H4 (cell line): ENCODE results near the gene FFAR1. TPM values are rescaled to one million over a fixed set of nuclear protein-coding genes. Genes with fewer than 3 reads are reported as not detected.

Source experiments
- DNase-seq: peaks from one replicate; pipeline ENCODE4 v3.0.0-alpha.2; 2015; ENCODE audit warnings: low spot score
- total RNA-seq: library from RNA; depleted of rRNA; stranded (reverse); fragments of >200 nt; shearing (Covaris generic); gene quantifications from 2 replicates; pipeline ENCODE4 v1.2.3, GENCODE V29; 2014; rRNA removed

The FFAR1 gene, protein sequence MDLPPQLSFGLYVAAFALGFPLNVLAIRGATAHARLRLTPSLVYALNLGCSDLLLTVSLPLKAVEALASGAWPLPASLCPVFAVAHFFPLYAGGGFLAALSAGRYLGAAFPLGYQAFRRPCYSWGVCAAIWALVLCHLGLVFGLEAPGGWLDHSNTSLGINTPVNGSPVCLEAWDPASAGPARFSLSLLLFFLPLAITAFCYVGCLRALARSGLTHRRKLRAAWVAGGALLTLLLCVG (N-terminal part only)
- not detected in 2 replicates for total RNA-seq

DNA sequence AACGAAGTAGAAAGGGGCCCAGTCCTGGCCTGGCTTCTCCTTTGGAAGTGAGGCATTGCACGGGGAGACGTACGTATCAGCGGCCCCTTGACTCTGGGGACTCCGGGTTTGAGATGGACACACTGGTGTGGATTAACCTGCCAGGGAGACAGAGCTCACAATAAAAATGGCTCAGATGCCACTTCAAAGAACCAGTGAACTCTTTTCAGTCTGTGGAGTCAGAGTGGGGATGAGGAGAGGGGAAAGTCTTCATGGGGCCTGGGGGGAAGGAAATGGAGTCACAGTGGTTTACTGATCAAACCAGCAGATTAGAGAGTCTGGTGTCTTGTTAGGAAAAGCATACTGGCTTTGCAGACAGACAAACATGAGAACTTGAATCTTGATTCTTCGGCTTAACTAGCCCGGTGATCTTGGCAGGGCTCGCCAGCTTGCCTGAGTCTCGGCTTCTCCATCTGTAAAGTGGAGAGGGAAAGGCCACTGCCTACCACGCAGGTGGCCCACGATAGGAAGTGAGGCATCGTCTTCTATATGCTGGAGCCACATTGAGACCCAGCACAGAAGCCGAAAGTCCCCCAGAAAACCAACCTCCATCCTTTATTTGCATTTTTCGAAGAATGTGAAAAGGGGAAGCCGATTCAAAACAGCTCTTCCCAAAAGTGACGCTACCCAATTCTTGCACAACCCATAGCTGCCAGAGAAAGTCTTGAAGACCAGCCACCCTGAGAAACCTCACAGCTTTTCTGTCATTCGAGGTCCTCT lies at the start of gene FFAR1:
TSS of gene FFAR1 (plus strand) at position 732 of the 759 bp plus-strand sequence. CDS start 3,650 bp downstream, outside the sequence.
- peak; percentile 4 for DNase-seq

DNA sequence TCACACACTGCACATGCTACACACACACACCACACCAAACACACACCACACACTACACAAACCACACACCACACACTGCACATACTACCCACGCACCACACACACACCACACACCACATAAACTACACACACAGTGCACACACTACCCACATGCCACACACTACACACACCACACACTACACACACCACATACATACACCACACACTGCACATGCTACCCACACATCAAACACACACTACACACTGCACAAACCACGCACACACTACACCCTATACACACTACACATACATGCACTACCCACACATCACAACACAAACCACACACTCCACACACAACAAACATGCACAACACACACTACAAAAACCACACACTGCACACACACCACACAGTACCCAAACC lies 49.8 kb upstream of the FFAR1 start:
- DNase-seq, result no peak

DNA sequence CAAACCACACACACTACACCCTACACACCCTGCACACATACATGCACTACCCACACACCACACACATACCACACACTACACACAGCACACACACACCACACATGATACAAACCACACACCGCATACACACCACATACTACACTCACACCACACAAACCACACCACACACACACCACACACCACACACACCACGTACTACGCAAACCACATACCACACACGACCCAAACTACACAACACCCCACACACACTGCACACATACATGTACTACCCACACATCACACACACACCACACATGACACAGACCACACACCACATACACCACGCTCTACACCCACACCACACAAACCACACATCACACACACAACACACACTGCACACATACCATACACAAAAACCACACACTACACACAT lies 49.1 kb upstream of the FFAR1 start:
- no peak for DNase-seq

DNA sequence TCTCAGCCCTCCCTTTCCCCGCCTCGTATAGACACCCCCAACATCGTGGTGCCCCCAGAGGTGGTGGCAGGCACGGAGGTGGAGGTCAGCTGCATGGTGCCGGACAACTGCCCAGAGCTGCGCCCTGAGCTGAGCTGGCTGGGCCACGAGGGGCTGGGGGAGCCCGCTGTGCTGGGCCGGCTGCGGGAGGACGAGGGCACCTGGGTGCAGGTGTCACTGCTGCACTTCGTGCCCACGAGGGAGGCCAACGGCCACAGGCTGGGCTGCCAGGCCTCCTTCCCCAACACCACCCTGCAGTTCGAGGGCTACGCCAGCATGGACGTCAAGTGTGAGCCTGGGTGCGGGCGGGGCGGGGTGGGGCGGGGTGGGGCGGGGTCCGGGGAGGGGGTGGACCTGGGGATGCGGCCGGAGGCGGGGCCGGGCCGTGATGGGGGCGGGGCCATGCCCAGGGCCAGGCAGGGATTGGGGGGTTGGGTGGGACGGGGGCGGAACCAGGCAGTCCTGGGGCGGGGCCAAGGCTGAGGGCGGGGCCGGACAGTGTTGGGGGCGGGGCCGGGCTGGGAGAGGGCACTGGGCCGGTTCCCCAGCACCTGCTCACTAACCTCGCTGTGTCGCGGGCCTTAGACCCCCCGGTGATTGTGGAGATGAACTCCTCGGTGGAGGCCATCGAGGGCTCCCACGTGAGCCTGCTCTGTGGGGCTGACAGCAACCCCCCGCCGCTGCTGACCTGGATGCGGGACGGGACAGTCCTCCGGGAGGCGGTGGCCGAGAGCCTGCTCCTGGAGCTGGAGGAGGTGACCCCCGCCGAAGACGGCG lies 48.0 kb upstream of the FFAR1 start:
- no peak for DNase-seq

DNA sequence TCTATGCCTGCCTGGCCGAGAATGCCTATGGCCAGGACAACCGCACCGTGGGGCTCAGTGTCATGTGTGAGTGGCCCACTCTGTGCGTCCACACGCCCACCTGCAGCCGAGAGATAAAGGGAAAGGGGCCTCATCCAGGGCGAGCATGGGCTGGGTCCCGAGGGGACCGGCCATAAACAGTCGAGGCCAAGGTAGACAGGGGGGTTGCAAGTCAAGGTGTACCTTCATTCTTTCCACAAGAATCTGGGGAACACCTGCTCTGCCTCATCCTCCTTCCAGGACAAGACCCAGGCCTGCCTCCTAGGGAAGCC lies 47.4 kb upstream of the FFAR1 start:
- DNase-seq, result no peak

DNA sequence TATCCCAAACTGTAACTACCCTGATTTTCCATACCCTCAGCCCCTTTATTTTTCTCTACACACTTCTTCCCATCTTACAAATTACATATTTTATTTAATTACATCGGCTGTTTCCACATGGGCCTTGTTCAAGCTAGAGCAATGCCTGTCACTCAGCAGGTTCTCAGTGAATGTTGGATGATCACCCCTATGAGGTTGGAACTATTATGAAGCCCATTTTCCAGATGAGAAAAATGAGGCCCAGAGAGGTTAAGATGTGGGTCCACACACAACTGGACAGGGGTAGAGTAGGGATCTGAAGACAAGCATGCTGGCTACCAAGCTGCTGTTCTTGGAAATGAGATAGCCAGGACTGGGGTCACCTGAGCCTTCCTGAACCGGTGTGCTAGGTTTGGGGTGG lies 45.7 kb upstream of the FFAR1 start:
- DNase-seq, result no peak

DNA sequence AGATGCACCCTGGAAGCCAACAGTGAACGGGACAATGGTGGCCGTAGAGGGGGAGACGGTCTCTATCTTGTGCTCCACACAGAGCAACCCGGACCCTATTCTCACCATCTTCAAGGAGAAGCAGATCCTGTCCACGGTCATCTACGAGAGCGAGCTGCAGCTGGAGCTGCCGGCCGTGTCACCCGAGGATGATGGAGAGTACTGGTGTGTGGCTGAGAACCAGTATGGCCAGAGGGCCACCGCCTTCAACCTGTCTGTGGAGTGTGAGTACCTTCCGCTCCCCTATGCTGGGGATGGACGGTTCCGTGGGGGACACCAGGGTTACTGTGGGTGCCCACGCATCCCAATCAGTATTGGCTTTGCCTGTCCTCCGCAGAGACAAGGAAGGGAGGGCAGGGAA lies 45.3 kb upstream of the FFAR1 start:
- DNase-seq, result no peak

DNA sequence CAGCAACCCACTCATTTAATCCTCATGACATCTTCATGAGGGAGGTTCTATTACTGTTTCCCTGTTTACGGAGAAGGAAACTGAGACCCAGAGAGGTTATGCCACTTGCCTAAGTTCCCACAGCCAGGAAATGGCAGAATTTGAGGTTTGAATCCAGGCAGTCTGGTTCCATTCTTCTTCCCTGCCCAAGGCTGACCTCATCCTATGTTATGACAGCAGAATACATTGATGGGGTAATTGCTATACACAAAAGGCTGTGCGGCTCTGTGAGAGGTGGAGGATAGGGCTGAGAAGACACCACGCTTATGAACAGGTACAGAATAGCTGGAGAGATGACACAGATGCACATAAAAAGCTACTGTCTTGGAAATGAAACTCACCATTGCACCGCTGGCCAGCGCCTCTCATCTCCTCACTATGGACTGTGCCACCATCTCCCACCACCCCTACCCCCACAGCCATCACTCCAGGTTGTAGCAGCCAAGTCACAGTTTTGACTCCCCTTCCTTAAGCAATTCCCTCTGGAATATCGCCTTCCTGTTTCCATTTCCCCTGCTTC lies 44.3 kb upstream of the FFAR1 start:
- DNase-seq, result no peak

DNA sequence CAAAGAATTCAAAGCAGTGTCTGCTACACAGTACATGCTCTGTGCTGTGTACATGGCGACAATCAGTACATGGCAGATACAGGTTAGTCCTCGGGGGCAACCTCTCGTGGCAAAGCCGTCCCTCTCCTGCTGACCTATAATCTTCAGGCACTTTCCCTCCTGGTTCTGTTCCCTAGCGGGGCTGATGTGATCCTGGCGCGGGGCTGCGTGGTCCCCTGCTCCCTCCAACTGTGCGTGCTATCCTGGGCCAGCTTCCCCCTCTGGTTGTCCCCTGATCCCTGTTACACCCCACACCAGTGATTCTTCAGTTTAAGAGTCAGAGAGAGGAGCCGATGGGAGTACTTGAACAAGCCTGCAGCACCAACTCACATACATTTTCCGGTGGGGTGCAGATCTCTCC lies 43.7 kb upstream of the FFAR1 start:
- DNase-seq, result no peak

DNA sequence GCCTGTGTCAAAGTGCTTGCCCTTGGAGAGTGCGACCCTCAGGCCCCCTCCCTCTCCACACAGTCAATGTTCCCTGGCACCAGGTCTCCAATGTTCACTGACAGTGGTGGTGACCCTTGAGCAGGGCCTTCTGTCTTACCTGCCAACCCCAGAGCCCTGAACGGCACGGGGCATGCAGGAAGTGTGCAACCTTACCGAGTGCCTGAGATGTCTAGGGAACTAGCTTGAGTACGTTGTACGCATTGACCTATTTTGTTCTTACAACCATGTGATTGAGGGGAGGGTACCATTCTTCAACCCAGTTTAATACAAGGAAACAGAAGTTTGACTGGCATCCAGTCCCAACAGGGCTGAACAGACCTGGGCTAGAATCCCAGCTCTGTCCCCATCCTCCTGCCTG lies 42.5 kb upstream of the FFAR1 start:
- no peak for DNase-seq

DNA sequence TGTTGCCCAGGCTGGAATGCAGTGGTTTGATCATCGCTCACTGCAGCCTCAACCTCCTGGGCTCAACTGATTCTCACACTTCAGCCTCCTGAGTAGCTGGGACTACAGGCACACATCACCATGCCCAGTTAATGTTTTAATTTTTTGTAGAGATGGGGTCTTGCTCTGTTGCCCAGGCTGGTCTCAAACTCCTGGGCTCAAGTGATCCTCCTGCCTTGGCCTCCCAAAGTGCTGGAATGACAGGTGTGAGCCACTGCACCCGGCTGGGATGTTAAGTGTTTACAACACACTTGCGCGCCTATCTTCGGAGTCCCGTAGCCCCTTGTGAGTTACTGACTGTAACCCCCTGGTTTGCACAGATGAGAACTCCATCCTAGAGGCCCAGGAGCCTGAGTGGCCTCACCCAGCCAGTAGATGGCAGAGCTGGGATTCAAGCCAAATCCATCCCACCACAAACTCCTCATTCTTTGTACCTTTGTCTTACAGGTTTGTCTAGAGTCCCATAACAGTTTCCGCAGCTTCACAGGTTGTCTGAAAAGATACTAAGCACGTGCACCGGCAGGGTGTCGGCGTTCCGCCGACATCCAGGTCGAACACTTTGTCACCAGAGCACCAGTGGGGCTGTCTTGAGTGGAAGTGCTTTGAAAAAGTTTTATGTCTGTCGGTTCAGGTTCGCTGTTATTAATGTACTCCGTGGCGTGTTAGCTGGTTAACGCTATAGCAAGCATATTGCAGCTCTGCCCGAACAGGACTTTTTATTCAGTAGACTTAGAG lies 41.0 kb upstream of the FFAR1 start:
- peak; percentile 57 for DNase-seq

DNA sequence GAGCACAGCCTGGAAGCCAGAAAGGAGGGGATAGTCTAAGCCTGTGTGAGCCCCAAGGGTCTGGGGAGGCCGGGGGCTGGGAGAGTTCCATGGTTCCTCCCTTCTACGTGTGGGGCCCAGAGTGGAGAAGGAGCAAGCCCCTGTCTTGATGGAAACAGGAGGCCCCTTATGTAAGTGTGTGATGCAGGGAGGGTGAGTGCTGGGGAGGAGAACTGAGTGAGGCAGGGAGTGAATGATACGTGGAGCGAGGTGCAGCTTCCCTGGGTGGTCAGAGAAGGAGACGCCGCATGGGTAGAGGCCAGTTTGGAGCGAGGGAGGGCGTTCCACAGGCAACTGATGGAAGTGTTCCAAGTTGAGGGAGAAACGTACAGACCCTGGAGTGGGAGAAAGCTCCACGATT lies 39.8 kb upstream of the FFAR1 start:
- no peak for DNase-seq

DNA sequence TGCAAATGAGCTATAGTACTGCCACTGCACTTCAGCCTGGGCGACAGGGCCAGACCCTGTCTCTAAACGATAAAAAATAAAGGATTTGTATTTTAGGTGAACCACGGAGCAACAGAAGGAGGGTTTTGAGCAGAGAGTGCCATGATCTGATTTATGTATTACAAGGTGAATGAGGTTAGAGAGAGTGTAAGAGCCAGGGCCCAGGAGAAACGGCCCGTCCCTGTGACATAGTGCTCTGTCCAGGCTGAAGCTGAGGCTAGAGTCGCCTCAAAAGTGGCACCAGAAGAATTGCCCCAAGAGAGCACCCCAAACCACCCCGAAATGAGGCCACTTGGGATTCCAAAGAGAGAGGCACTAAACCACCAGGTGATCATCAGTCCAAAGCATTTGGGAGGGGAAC lies 38.8 kb upstream of the FFAR1 start:
- DNase-seq, result no peak

DNA sequence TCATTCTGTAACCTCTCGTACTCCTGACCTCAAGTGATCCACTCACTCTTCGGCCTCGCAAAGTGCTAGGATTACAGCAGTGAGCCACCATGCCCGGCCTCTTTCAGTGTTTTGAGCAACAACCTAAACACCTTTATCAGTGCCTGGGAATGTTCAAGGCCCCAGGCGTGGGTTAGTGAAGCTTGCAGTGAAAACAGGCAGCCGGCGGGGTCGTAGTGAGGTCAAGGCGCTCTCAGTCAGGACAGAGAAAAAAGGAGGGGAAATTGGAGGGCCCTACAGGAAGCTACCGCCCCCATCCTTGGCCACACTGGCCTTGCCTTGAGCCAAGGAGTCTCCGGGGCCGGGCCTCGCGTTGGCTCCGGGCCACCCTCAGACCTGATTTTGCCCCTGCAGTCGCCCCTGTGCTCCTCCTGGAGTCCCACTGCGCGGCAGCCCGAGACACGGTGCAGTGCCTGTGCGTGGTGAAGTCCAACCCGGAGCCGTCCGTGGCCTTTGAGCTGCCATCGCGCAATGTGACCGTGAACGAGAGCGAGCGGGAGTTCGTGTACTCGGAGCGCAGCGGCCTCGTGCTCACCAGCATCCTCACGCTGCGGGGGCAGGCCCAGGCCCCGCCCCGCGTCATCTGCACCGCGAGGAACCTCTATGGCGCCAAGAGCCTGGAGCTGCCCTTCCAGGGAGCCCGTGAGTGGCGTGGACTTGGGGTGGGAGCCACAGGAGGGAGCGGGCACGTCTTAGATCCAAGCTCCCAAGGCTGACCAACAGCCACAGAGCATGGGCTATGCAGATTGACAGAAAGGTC lies 38.0 kb upstream of the FFAR1 start:
- DNase-seq, result peak; percentile 84

DNA sequence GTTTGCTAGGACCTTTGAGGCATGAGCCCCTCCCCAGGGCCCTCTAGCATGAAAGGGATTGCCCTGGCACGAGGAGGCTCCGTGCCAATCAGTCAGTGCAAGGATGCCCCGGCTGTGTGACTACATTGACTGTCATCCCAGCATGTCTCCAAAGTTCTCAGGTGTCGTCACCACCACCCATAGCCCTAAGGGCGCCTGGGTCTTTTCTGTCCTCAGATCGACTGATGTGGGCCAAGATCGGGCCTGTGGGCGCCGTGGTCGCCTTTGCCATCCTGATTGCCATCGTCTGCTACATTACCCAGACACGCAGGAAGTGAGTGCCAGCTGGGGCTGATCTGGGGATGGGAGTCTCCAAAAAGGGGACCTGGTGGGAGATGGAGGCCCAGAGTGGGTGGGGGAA lies 37.4 kb upstream of the FFAR1 start:
- DNase-seq, result no peak

DNA sequence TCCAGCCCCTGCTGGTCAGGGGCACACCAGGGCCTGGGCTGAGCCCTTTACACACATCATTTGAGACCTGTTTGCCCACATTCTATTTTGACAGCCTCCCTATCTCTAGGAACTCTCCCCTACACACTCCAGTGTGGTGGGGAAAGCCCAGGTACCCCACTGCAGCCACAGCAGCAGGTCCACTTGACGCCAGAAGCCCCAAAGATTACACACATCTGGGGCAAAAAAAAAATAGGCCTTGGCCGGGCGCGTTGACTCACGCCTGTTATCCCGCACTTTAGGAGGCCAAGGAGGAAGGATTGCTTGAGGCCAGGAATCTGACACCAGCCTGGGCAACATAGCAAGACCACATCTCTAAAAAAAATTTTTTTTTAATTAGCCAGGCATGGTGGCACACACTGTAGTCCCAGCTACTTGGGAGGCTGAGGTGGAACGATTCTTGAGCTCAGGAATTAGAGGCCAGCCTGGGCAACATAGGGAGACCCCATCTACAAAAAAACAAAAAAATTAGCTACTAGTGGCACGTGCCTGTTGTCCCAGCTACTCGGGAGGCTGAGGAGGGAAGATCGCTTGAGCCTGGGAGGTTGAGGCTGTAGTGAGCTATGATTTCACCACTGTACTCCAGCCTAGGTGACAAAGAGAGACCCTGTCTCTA lies 36.8 kb upstream of the FFAR1 start:
- DNase-seq, result no peak

DNA sequence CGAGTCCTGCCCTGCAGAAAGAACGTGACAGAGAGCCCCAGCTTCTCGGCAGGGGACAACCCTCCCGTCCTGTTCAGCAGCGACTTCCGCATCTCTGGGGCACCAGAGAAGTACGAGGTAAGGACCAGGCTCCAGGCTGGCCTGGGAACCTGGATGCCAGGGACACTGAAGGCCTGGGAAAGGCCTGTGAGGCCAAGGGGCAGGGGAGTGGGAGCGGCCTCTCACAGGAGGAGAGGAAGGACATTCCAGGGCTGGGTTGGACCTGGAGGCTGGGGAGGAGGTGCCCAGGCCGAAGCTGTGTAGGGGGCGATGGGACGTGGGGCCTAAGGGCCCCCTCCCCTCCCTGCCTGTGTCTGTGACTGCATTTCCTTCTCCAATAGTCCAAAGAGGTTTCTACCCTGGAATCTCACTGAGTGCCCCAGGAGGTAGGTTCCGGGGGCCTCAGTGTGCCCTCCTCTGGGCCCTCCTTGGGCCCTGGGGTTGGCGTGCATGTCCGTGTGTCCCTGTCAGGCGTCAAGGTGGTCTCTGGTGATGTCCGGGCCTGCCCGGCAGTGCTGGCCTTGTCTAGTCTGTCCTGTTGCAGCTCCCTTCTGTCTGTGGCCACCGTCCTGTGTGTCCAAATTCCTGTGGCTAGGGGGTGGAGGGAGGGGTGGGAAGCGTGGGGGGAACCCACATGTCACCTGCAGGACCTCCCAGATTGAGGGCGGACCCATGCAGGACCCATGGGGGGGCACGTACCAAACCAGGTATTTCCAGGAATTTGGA lies 35.6 kb upstream of the FFAR1 start:
- DNase-seq, result no peak

DNA sequence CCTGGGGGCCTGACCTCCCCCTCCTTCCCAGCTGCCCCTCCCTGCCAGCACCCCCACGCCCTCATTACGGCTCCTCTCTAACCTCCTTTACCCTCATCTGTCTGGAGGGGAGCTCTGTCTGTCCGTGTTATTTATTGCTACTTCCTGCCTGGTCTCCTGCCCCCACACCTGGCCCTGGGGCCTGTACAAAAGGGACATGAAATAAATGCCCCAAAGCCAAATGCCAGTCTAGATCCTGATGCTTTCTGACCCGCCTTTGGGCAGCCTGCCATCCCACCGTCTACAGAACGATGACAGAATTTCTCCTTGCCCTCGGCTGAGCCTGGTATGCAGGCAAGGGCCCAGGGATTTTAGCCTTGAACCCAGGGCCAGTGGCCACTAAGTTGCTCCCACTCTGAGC lies 34.1 kb upstream of the FFAR1 start:
- peak; percentile 61 for DNase-seq

DNA sequence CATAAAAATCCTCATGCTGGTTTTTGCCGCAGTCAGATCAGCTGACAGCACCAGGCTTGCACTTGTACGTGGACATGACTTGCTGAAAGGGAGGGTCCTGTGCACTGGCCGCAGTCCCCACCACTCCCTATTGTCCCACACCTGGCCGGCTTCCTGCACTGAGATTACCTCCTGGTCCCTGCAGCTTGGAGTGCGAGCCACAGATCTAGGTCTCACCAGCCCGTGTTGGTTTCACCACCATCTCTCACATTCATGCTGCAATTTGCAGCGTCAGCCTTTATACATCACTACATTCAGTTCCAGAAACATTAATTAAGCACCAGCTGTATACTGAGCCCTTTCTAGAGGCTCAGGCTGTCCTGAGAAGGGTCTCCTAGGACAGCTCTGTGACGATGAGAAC lies 33.7 kb upstream of the FFAR1 start:
- no peak for DNase-seq
